Measurements from ENCODE around the gene KLRB1. TPM values are rescaled to one million over a fixed set of nuclear protein-coding genes. Genes with fewer than 3 reads are reported as not detected.

The KLRB1 gene
- total and polyA plus RNA-seq, 3 donors from 2014 or later: 0.25 to 1.5 TPM; not detected in 1

DNA sequence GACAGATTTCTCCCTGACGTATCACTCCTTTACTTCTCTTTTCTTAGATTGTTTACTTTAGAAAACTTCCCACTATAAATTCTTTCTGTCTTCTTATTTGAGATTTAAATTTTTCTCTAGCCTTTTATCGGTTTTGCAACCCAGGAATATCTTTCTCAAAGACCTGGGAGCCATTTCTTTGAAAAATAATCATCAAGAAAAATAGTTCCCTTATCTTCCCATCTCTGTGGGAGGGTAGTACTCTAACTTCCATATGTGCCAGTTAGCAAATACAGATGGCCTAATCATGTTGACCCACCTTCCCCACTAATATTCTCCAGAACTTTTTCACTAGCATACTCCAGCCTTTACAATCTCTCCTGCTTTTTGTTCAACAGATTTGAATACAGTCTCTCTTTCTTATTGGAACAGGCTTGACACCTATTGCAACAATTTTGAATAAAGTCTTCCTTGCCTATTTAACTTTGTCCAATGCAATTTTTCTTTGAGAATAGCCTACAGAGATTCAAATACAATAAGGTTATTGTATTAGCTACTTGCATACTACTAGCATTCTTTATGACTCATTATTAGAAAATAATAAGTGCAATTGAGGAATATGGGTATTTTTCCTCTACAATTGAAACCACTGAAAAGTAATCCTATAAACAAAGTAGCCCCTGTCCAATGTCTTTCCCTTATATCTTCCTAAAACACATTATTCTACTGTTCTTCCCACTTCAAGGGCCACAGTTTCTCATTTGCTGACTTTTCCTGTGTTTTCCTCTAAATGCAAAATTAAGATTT lies 27.4 kb upstream of the KLRB1 start:
- no peaks in the 10 kb centered on the region for H3K9me3 ChIP-seq
- no peak overlapping the region for H3K4me3 ChIP-seq
- intact Hi-C loops (cut with DNase I; ENCODE audit: low total_unique reads): no loop called here
- no peaks in the 10 kb centered on the region for H3K36me3 ChIP-seq (ENCODE audit: low read depth, missing control alignments)
- no peaks in the 10 kb centered on the region for H3K4me1 ChIP-seq
- no peaks in the 10 kb centered on the region for H3K27me3 ChIP-seq
- TF ChIP-seq, protein P1, sequence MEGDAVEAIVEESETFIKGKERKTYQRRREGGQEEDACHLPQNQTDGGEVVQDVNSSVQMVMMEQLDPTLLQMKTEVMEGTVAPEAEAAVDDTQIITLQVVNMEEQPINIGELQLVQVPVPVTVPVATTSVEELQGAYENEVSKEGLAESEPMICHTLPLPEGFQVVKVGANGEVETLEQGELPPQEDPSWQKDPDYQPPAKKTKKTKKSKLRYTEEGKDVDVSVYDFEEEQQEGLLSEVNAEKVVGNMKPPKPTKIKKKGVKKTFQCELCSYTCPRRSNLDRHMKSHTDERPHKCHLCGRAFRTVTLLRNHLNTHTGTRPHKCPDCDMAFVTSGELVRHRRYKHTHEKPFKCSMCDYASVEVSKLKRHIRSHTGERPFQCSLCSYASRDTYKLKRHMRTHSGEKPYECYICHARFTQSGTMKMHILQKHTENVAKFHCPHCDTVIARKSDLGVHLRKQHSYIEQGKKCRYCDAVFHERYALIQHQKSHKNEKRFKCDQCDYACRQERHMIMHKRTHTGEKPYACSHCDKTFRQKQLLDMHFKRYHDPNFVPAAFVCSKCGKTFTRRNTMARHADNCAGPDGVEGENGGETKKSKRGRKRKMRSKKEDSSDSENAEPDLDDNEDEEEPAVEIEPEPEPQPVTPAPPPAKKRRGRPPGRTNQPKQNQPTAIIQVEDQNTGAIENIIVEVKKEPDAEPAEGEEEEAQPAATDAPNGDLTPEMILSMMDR (IDR thresholded peaks at IDR 0.05): no peak
- TF ChIP-seq POLR2A (IDR thresholded peaks at IDR 0.05): no peak
- WGBS, 2 donors: 78 to 81% methylated on average over 2 of the region's 2 CpGs
- DNase-seq: no peak
- H3K27ac ChIP-seq: no peak overlapping the region

DNA sequence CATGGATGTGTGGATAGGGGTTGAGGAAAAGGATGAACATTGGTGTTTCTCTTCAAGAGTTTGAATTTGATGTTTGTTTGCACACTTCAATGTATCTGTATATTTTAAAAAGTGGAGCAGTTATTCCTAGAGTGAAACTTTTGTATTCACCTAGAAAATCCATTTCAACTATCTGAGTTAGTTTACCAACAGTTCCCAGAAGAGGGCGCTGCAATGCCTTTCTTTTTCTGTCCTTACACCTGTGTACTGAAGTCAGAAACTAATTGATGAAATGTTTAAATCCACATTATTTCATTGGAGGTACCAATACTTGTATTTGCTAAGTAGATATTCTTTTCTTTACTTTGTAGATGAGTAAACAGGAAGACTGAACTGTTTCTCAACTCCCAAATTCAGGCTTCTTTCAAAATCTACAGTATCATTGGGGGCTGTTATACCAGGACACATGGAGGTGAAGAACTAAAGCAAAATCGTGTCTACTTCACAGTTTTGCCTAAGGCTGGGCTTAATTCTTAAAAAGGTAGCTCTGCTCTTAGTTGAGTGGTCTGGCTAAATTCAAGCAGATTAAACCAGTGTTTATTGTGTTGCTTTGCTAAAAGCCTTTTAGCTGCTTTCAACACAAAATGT lies 26.6 kb upstream of the KLRB1 start:
- H3K4me1 ChIP-seq: no peaks in the 10 kb centered on the region
- intact Hi-C loops (cut with DNase I; ENCODE audit: low total_unique reads): no loop called here
- no peak for TF ChIP-seq POLR2A (IDR thresholded peaks at IDR 0.05)
- TF ChIP-seq, protein P1 (IDR thresholded peaks at IDR 0.05): peak in 2 of 3 experiments; percentile 60 to 61
- H3K4me3 ChIP-seq: no peak overlapping the region
- no peaks in the 10 kb centered on the region for H3K9me3 ChIP-seq
- WGBS, 2 donors: 42 to 54% methylated on average over 2 of the region's 2 CpGs
- no peaks in the 10 kb centered on the region for H3K36me3 ChIP-seq (ENCODE audit: low read depth, missing control alignments)
- no peaks in the 10 kb centered on the region for H3K27me3 ChIP-seq
- H3K27ac ChIP-seq: no peak overlapping the region
- DNase-seq: peak; percentile 77

DNA sequence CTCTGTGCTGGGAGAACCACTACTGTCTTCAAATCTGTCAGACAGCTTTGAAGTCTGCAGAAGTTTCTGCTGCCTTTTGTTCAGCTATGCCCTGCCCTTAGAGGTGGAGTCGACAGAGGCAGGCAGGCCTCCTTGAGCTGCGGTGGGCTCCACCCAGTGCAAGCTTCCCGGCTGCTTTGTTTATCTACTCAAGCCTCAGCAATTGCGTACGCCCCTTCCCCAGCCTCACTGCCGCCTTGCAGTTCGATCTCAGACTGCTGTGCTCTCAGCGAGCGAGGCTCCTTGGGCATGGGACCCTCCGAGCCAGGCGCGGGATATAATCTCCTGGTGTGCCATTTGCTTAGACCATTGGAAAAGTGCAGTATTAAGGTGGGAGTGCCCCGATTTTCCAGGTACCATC lies 25.1 kb upstream of the KLRB1 start:
- DNase-seq: no peak
- H3K36me3 ChIP-seq (ENCODE audit: low read depth, missing control alignments): no peaks in the 10 kb centered on the region
- no peaks in the 10 kb centered on the region for H3K27me3 ChIP-seq
- 92 to 97% methylated on average over 7 to 13 of the region's 13 CpGs for WGBS, 2 donors
- intact Hi-C loops (cut with DNase I; ENCODE audit: low total_unique reads): no loop called here
- H3K4me3 ChIP-seq: no peak overlapping the region
- no peaks in the 10 kb centered on the region for H3K9me3 ChIP-seq
- no peak for TF ChIP-seq POLR2A (IDR thresholded peaks at IDR 0.05)
- TF ChIP-seq, protein P1 (IDR thresholded peaks at IDR 0.05): no peak
- H3K4me1 ChIP-seq: no peaks in the 10 kb centered on the region
- H3K27ac ChIP-seq: no peak overlapping the region

DNA sequence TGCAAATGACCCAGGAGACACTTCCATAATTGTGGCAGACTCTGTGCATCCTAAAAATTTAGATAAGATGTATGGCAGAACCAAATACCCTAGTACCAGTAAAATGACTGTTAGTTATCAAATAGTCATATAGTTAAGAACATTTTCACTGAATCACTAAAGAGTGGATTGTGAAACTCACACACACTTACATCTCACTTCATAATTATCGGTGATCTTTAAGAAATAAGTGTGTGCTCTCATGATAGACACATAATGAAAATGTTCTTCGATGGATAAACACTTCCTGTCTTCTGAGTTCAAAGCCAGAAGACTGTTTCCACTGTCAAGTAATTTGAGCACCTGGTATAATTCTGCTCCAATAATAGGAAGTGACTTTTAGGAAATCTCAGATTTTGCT lies 19.1 kb upstream of the KLRB1 start:
- no peak overlapping the region for H3K4me3 ChIP-seq
- intact Hi-C loops (cut with DNase I; ENCODE audit: low total_unique reads): no loop called here
- no peak for DNase-seq
- WGBS, 2 donors: 88 to 93% methylated on average over 2 of the region's 2 CpGs
- no peaks in the 10 kb centered on the region for H3K36me3 ChIP-seq (ENCODE audit: low read depth, missing control alignments)
- TF ChIP-seq, protein P1 (IDR thresholded peaks at IDR 0.05): no peak
- TF ChIP-seq POLR2A (IDR thresholded peaks at IDR 0.05): no peak
- H3K9me3 ChIP-seq: no peaks in the 10 kb centered on the region
- no peaks in the 10 kb centered on the region for H3K27me3 ChIP-seq
- H3K27ac ChIP-seq: no peak overlapping the region
- no peaks in the 10 kb centered on the region for H3K4me1 ChIP-seq

All from testis (tissue), 3 donors.